ENCODE measurements around the gene CRIP2.

CRIP2 gene

GRCh38 chr14:105439710-105440553 is 34.7 kb upstream of the CRIP2 start:
- H3K4me1 ChIP-seq (ENCODE audit: low read length) = no peaks in the 10 kb centered on the region
- H3K9me3 ChIP-seq (ENCODE audit: insufficient read depth, low read length) = no peaks in the 10 kb centered on the region
- peaks cover 59% of the 10 kb centered on the region for H3K79me2 ChIP-seq (ENCODE audit: low read length)
- no peak overlapping the region for H2AFZ ChIP-seq (ENCODE audit: low read depth, low read length)
- no peak overlapping the region for H3K27ac ChIP-seq (ENCODE audit: low read length)
- H3K4me3 ChIP-seq (ENCODE audit: low read length) = no peak overlapping the region
- H3K4me2 ChIP-seq (ENCODE audit: low read length) = no peak overlapping the region
- no peak overlapping the region for H3K9ac ChIP-seq (ENCODE audit: low read length)
- no peak for TF ChIP-seq EZH2phosphoT487 (IDR thresholded peaks at IDR 0.05; ENCODE audit: low read depth)
- no peak for TF ChIP-seq CTCF (IDR thresholded peaks at IDR 0.05; ENCODE audit: low read depth, low read length)
- H3K27me3 ChIP-seq (ENCODE audit: low read depth, low read length) = no peaks in the 10 kb centered on the region
- peaks cover 52% of the 10 kb centered on the region for H4K20me1 ChIP-seq (ENCODE audit: insufficient read depth, low read length)
- peaks cover 17% of the 10 kb centered on the region for H3K36me3 ChIP-seq (replicated peaks; ENCODE audit: low read depth, low read length)

GRCh38 chr14:105440554-105440900 is 34.1 kb upstream of the CRIP2 start:
- Histone ChIP-seq H3K79me2 (ENCODE audit: low read length) (peaks cover 54% of the 10 kb centered on the region), H3K4me3 (ENCODE audit: low read length) (no peak overlapping the region), H3K4me2 (ENCODE audit: low read length) (no peak overlapping the region), H2AFZ (ENCODE audit: low read depth, low read length) (no peak overlapping the region), H3K36me3 (replicated peaks; ENCODE audit: low read depth, low read length) (peaks cover 17% of the 10 kb centered on the region), H3K27ac (ENCODE audit: low read length) (no peak overlapping the region), H3K9ac (ENCODE audit: low read length) (no peak overlapping the region), H3K4me1 (ENCODE audit: low read length) (no peaks in the 10 kb centered on the region), H4K20me1 (ENCODE audit: insufficient read depth, low read length) (peaks cover 46% of the 10 kb centered on the region), H3K27me3 (ENCODE audit: low read depth, low read length) (no peaks in the 10 kb centered on the region), H3K9me3 (ENCODE audit: insufficient read depth, low read length) (no peaks in the 10 kb centered on the region)
- TF ChIP-seq CTCF (IDR thresholded peaks at IDR 0.05; ENCODE audit: low read depth, low read length) (no peak), EZH2phosphoT487 (IDR thresholded peaks at IDR 0.05; ENCODE audit: low read depth) (no peak)

GRCh38 chr14:105440992-105441391 is 33.6 kb upstream of the CRIP2 start:
- no peak overlapping the region for H3K4me3 ChIP-seq (ENCODE audit: low read length)
- H3K27ac ChIP-seq (ENCODE audit: low read length) = no peak overlapping the region
- H3K9me3 ChIP-seq (ENCODE audit: insufficient read depth, low read length) = no peaks in the 10 kb centered on the region
- peaks cover 17% of the 10 kb centered on the region for H3K36me3 ChIP-seq (replicated peaks; ENCODE audit: low read depth, low read length)
- H4K20me1 ChIP-seq (ENCODE audit: insufficient read depth, low read length) = peaks cover 44% of the 10 kb centered on the region
- no peak overlapping the region for H3K9ac ChIP-seq (ENCODE audit: low read length)
- no peaks in the 10 kb centered on the region for H3K27me3 ChIP-seq (ENCODE audit: low read depth, low read length)
- peaks cover 52% of the 10 kb centered on the region for H3K79me2 ChIP-seq (ENCODE audit: low read length)
- no peaks in the 10 kb centered on the region for H3K4me1 ChIP-seq (ENCODE audit: low read length)
- no peak overlapping the region for H3K4me2 ChIP-seq (ENCODE audit: low read length)
- H2AFZ ChIP-seq (ENCODE audit: low read depth, low read length) = no peak overlapping the region
- TF ChIP-seq CTCF (IDR thresholded peaks at IDR 0.05; ENCODE audit: low read depth, low read length) (no peak), EZH2phosphoT487 (IDR thresholded peaks at IDR 0.05; ENCODE audit: low read depth) (no peak)

- H3K4me1 ChIP-seq (ENCODE audit: low read length) = no peaks in the 10 kb centered on the region
- H3K9me3 ChIP-seq (ENCODE audit: insufficient read depth, low read length) = no peaks in the 10 kb centered on the region
- H2AFZ ChIP-seq (ENCODE audit: low read depth, low read length) = no peak overlapping the region
- no peak overlapping the region for H3K4me2 ChIP-seq (ENCODE audit: low read length)
- peaks cover 15% of the 10 kb centered on the region for H3K36me3 ChIP-seq (replicated peaks; ENCODE audit: low read depth, low read length)
- peaks cover 33% of the 10 kb centered on the region for H4K20me1 ChIP-seq (ENCODE audit: insufficient read depth, low read length)
- H3K27ac ChIP-seq (ENCODE audit: low read length) = no peak overlapping the region
- no peaks in the 10 kb centered on the region for H3K27me3 ChIP-seq (ENCODE audit: low read depth, low read length)
- TF ChIP-seq EZH2phosphoT487 (IDR thresholded peaks at IDR 0.05; ENCODE audit: low read depth) = no peak
- no peak for TF ChIP-seq CTCF (IDR thresholded peaks at IDR 0.05; ENCODE audit: low read depth, low read length)
- H3K9ac ChIP-seq (ENCODE audit: low read length) = no peak overlapping the region
- no peak overlapping the region for H3K4me3 ChIP-seq (ENCODE audit: low read length)
- peaks cover 51% of the 10 kb centered on the region for H3K79me2 ChIP-seq (ENCODE audit: low read length)
Measured at GRCh38 chr14:105442125-105442524, 32.5 kb upstream of the CRIP2 start.

Data from OCI-LY3 (cell line).